MM.1S (cell line): ENCODE results near the gene TAF11.
A peak's percentile ranks its signal among the peaks of the same experiment; 100 is the strongest.

Source experiments
- DNase-seq: peaks from one replicate; pipeline ENCODE4 v3.0.0-alpha.2; 2015
- H2AFZ ChIP-seq: fragments of 300-600 bp; sonication (generic); 2 replicates; pipeline ENCODE4 v1.6.0; 2016; ENCODE audit warnings: antibody characterized with exemption, low read length
- H3F3A ChIP-seq: fragments of 300-600 bp; sonication (generic); 2 replicates; pipeline ENCODE4 v1.6.1; 2016; ENCODE audit warnings: mild to moderate bottlenecking, antibody characterized with exemption, low read length, moderate library complexity, mixed read lengths; ENCODE audit not compliant: insufficient read depth
- H3K27ac ChIP-seq: fragments of 300-600 bp; sonication (generic); 2 replicates; pipeline ENCODE4 v1.5.1; 2016; ENCODE audit warnings: mild to moderate bottlenecking, low read length
- H3K27me3 ChIP-seq: fragments of 300-600 bp; sonication (generic); replicated peaks from 2 replicates; pipeline ENCODE4 v1.6.0; 2016; ENCODE audit warnings: low read length; ENCODE audit not compliant: insufficient read depth
- H3K36me3 ChIP-seq: fragments of 300-600 bp; sonication (generic); replicated peaks from 2 replicates; pipeline ENCODE4 v1.6.1; 2016; ENCODE audit warnings: mild to moderate bottlenecking, low read length, mixed read lengths; ENCODE audit not compliant: insufficient read depth
- H3K4me1 ChIP-seq: fragments of 300-600 bp; sonication (generic); 2 replicates; pipeline ENCODE4 v1.6.1; 2016; ENCODE audit warnings: low read length, mixed read lengths
- H3K4me2 ChIP-seq: fragments of 300-600 bp; sonication (generic); 2 replicates; pipeline ENCODE4 v1.6.0; 2016; ENCODE audit warnings: low read depth, low read length
- H3K4me3 ChIP-seq: fragments of 300-600 bp; sonication (generic); 2 replicates; pipeline ENCODE4 v1.5.1; 2016; ENCODE audit warnings: low read length, mixed read lengths
- H3K79me2 ChIP-seq: fragments of 300-600 bp; sonication (generic); 2 replicates; pipeline ENCODE4 v1.6.1; 2016; ENCODE audit warnings: mixed run types, low read length, mixed read lengths
- H3K9ac ChIP-seq: fragments of 300-600 bp; sonication (generic); 2 replicates; pipeline ENCODE4 v1.6.1; 2016; ENCODE audit warnings: low read length, mixed read lengths
- H3K9me2 ChIP-seq: fragments of 300-600 bp; sonication (generic); replicated peaks from 2 replicates; pipeline ENCODE4 v1.6.1; 2016; ENCODE audit warnings: mild to moderate bottlenecking, low read length, mixed read lengths; ENCODE audit not compliant: insufficient read depth
- H3K9me3 ChIP-seq: fragments of 300-600 bp; sonication (generic); replicated peaks from 2 replicates; pipeline ENCODE4 v1.6.1; 2016; ENCODE audit warnings: mild to moderate bottlenecking, low read length, mixed read lengths; ENCODE audit not compliant: insufficient read depth
- H4K20me1 ChIP-seq: fragments of 300-600 bp; sonication (generic); 2 replicates; pipeline ENCODE4 v1.6.1; 2016; ENCODE audit warnings: mild to moderate bottlenecking, low read length, moderate library complexity, mixed read lengths; ENCODE audit not compliant: insufficient read depth
- CTCF ChIP-seq: fragments of 300-600 bp; sonication (generic); IDR thresholded peaks from 2 replicates; pipeline ENCODE4 v1.5.1; 2016; ENCODE audit warnings: antibody characterized with exemption, low read length, mixed read lengths
- EZH2 ChIP-seq: fragments of 300-600 bp; sonication (generic); optimal IDR thresholded peaks from 2 replicates; pipeline ENCODE3; 2017; ENCODE audit warnings: low read depth, mild to moderate bottlenecking, antibody characterized with exemption, low read length, mixed read lengths
- EZH2phosphoT487 ChIP-seq: fragments of 300-600 bp; sonication (generic); IDR thresholded peaks from 2 replicates; pipeline ENCODE4 v1.6.1; 2018; ENCODE audit warnings: antibody characterized with exemption, low read length

The TAF11 gene

DNA sequence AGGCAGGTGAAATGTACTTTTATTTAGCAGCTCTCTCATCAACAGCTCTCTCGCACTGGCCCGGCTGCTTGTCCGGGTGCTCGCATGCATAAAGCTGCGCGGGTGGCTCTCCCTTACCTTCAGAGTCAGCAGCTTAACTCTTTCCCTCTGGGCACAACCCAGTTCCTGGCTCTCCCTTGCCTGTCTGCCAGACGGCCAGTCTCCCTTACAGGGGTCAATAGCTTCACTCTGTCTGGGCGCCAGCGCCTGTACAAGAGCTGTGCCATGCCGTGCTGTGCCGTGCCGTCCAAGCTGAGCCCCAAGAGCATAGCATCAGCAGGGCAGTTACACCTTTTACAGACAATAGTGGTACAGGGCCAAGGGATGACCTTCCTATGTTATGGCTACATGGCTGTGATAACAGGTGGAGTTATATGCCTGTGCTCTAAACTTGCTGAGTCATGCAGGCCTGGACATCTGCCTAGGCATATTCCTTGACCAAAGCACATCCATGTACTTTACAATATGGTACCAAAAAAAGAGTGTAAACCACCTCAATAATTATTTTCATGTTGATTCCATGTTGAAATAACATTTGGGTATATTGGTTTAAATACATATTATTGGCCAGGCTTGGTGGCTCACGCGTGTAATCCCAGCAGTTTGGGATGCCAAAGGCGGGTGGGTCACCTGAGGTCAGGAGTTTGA lies 48.0 kb downstream of the TAF11 start:
- Histone ChIP-seq H3K27ac (no peak overlapping the region), H3K4me2 (no peak overlapping the region), H3K36me3 (no peaks in the 10 kb centered on the region; the same call in 1 of the 2 replicates), H3K9me2 (no peaks in the 10 kb centered on the region), H3K79me2 (no peaks in the 10 kb centered on the region), H3F3A (no peaks in the 10 kb centered on the region; the same call in 1 of the 2 replicates), H3K9ac (no peak overlapping the region), H3K4me1 (no peaks in the 10 kb centered on the region), H3K27me3 (no peaks in the 10 kb centered on the region), H4K20me1 (no peaks in the 10 kb centered on the region), H2AFZ (no peak overlapping the region), H3K9me3 (no peaks in the 10 kb centered on the region), H3K4me3 (no peak overlapping the region)
- TF ChIP-seq CTCF (no peak), EZH2phosphoT487 (no peak), EZH2 (no peak)
- DNase-seq, result peak; percentile 10

GRCh38 chr6:34837528-34837927 lies 50.3 kb downstream of the TAF11 start:
- Histone ChIP-seq H3K36me3 (no peaks in the 10 kb centered on the region; the same call in 1 of the 2 replicates), H3K9me2 (no peaks in the 10 kb centered on the region), H3F3A (no peaks in the 10 kb centered on the region; the same call in 1 of the 2 replicates), H3K27me3 (no peaks in the 10 kb centered on the region), H3K9ac (no peak overlapping the region), H3K4me1 (no peaks in the 10 kb centered on the region), H3K4me2 (no peak overlapping the region), H2AFZ (no peak overlapping the region), H3K4me3 (no peak overlapping the region), H4K20me1 (no peaks in the 10 kb centered on the region), H3K27ac (no peak overlapping the region), H3K79me2 (no peaks in the 10 kb centered on the region), H3K9me3 (no peaks in the 10 kb centered on the region)
- no peak for TF ChIP-seq CTCF
- TF ChIP-seq EZH2, result no peak
- no peak for TF ChIP-seq EZH2phosphoT487
- DNase-seq, result no peak

DNA sequence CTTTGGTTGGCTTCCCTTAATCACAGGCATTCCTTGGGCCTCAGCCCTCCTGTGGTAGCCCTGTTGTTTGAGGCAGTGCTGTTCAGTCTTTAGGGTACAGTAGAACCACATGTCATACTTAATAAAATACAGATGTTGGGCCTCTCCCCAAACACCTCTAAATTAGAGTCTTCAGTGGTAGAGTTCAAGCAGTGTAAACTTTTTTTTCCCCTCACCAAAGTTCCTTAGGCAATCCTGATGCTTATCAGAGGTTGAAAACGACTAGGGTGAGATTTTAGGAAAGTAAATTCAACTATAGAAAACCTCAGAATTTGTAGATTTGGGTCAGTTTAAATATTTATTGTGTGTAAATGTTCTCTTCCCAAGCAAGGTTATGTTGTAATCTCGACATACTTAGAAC lies 51.4 kb downstream of the TAF11 start:
- no peak for TF ChIP-seq EZH2phosphoT487
- no peak for TF ChIP-seq EZH2
- no peak for TF ChIP-seq CTCF
- Histone ChIP-seq H2AFZ (no peak overlapping the region), H3K36me3 (no peaks in the 10 kb centered on the region; the same call in 1 of the 2 replicates), H3K9me3 (no peaks in the 10 kb centered on the region), H3K4me3 (no peak overlapping the region), H3K4me2 (no peak overlapping the region), H3K79me2 (no peaks in the 10 kb centered on the region), H3K9ac (no peak overlapping the region), H3K27me3 (no peaks in the 10 kb centered on the region), H4K20me1 (no peaks in the 10 kb centered on the region), H3K27ac (no peak overlapping the region), H3K4me1 (no peaks in the 10 kb centered on the region), H3K9me2 (no peaks in the 10 kb centered on the region), H3F3A (no peaks in the 10 kb centered on the region; the same call in 1 of the 2 replicates)
- DNase-seq, result no peak
